ENCODE data around the gene WFIKKN2. TPM values are rescaled to one million over a fixed set of nuclear protein-coding genes. Genes with fewer than 3 reads are reported as not detected.

The WFIKKN2 gene
- total and polyA plus RNA-seq, 2 of the 13 experiments (the other 11 are each of a cell fraction or from before 2014, with no cell fraction given) = not detected

DNA sequence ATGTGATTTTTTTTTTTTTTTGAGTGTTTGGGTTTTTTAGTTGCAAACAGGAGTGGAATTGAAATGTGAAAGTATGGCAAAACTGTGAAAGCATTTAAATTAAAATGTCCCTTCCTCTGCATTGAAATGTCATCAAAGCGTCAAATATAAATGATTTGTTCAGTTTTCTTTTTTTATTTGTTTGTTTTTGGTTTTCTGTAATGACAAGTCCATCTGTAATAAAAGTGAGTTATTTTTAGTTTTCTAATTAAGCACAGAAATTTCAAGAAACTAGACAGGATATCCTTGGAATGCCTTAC lies 32.7 kb downstream of the WFIKKN2 start:
- Histone ChIP-seq H3K79me2 (ENCODE audit: insufficient read depth, low read length) (peaks cover 38% of the 10 kb centered on the region), H3K9ac (ENCODE audit: insufficient read depth, low read depth, low read length) (peak overlapping the region; percentile 89), H3K4me3 (replicated peaks in 1 of 3; ENCODE audit: insufficient read depth in 1 of 3, low read depth in 2 of 3, low read length in 3 of 3) (peak overlapping the region; percentile 65 to 97 (median 68)), H3K27ac (ENCODE audit: extremely low read length, insufficient read depth, low read length) (peak overlapping the region; percentile 95), H3K9me3 (ENCODE audit: low read length) (no peaks in the 10 kb centered on the region), H3K27me3 (ENCODE audit: control insufficient read depth in 1 of 2, insufficient read depth in 2 of 2, low read length in 2 of 2) (no peaks in the 10 kb centered on the region; a peak in 1 of 5 replicates), H3K4me1 (ENCODE audit: insufficient read depth, low read length) (peaks cover 35% of the 10 kb centered on the region), H2AFZ (ENCODE audit: low read length) (no peak overlapping the region), H3K36me3 (replicated peaks in 1 of 2; ENCODE audit: control insufficient read depth in 1 of 2, insufficient read depth in 2 of 2, low read length in 2 of 2) (peaks cover 4 to 7% of the 10 kb centered on the region in 2 experiments; a peak in 4 of 5 replicates), H4K20me1 (ENCODE audit: insufficient read depth, low read length) (peaks cover 24% of the 10 kb centered on the region), H3K4me2 (ENCODE audit: low read depth, low read length) (peak overlapping the region; percentile 98)
- BruUV-seq (replicated peaks) = no TSS peak
- in situ Hi-C loops (cut with HindIII; ENCODE audit: extremely low pct_ligation_motif_present, low pct_unique_long_range_greater_than_20kb) (loop anchor here (5.0 kb wide), 1 partner anchor 79 kb away; no protein-coding TSS in a partner anchor), intact Hi-C loops (cut with micrococcal nuclease; ENCODE audit: unreplicated experiment) (no loop called here)
- ChIA-PET CTCF (ENCODE audit: low intra/inter-chr PET ratio, low total read pairs) (no interaction called here), POLR2A (interaction anchor here (2.5 to 9.6 kb wide), 10 partner anchors 8 to 326 kb away, joined by 11 to 510 read pairs (median 180); no protein-coding TSS in a partner anchor)
- FAIRE-seq = peak; percentile 47
- 1% methylated on average over 1 of the region's 1 CpG for WGBS (ENCODE audit: low lambda C conversion rate)
- 0 out of 2 replicates have a peak, but pooled peaks have one; percentile 37 for TF ChIP-seq DNMT3B (CRISPR knock-in tag; conservative IDR thresholded peaks at IDR 0.05)
- TF ChIP-seq, protein P1, sequence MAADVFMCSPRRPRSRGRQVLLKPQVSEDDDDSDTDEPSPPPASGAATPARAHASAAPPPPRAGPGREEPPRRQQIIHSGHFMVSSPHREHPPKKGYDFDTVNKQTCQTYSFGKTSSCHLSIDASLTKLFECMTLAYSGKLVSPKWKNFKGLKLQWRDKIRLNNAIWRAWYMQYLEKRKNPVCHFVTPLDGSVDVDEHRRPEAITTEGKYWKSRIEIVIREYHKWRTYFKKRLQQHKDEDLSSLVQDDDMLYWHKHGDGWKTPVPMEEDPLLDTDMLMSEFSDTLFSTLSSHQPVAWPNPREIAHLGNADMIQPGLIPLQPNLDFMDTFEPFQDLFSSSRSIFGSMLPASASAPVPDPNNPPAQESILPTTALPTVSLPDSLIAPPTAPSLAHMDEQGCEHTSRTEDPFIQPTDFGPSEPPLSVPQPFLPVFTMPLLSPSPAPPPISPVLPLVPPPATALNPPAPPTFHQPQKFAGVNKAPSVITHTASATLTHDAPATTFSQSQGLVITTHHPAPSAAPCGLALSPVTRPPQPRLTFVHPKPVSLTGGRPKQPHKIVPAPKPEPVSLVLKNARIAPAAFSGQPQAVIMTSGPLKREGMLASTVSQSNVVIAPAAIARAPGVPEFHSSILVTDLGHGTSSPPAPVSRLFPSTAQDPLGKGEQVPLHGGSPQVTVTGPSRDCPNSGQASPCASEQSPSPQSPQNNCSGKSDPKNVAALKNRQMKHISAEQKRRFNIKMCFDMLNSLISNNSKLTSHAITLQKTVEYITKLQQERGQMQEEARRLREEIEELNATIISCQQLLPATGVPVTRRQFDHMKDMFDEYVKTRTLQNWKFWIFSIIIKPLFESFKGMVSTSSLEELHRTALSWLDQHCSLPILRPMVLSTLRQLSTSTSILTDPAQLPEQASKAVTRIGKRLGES (CRISPR knock-in tag; IDR thresholded peaks at IDR 0.05; ENCODE audit: borderline replicate concordance) = 0 out of 2 replicates have a peak, but pooled peaks have one; percentile 24
- TF ChIP-seq, protein P2, sequence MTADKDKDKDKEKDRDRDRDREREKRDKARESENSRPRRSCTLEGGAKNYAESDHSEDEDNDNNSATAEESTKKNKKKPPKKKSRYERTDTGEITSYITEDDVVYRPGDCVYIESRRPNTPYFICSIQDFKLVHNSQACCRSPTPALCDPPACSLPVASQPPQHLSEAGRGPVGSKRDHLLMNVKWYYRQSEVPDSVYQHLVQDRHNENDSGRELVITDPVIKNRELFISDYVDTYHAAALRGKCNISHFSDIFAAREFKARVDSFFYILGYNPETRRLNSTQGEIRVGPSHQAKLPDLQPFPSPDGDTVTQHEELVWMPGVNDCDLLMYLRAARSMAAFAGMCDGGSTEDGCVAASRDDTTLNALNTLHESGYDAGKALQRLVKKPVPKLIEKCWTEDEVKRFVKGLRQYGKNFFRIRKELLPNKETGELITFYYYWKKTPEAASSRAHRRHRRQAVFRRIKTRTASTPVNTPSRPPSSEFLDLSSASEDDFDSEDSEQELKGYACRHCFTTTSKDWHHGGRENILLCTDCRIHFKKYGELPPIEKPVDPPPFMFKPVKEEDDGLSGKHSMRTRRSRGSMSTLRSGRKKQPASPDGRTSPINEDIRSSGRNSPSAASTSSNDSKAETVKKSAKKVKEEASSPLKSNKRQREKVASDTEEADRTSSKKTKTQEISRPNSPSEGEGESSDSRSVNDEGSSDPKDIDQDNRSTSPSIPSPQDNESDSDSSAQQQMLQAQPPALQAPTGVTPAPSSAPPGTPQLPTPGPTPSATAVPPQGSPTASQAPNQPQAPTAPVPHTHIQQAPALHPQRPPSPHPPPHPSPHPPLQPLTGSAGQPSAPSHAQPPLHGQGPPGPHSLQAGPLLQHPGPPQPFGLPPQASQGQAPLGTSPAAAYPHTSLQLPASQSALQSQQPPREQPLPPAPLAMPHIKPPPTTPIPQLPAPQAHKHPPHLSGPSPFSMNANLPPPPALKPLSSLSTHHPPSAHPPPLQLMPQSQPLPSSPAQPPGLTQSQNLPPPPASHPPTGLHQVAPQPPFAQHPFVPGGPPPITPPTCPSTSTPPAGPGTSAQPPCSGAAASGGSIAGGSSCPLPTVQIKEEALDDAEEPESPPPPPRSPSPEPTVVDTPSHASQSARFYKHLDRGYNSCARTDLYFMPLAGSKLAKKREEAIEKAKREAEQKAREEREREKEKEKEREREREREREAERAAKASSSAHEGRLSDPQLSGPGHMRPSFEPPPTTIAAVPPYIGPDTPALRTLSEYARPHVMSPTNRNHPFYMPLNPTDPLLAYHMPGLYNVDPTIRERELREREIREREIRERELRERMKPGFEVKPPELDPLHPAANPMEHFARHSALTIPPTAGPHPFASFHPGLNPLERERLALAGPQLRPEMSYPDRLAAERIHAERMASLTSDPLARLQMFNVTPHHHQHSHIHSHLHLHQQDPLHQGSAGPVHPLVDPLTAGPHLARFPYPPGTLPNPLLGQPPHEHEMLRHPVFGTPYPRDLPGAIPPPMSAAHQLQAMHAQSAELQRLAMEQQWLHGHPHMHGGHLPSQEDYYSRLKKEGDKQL (CRISPR knock-in tag; IDR thresholded peaks at IDR 0.05; ENCODE audit: low read depth) = no peak
- TF ChIP-seq FOXA3 (CRISPR knock-in tag; IDR thresholded peaks at IDR 0.05) = no peak
- no peak for TF ChIP-seq ARHGAP35 (CRISPR knock-in tag; IDR thresholded peaks at IDR 0.05; ENCODE audit: borderline replicate concordance)
- no peak for TF ChIP-seq CHCHD3 (CRISPR knock-in tag; IDR thresholded peaks at IDR 0.05)
- TF ChIP-seq ATAD3A (CRISPR knock-in tag; IDR thresholded peaks at IDR 0.05) = no peak
- TF ChIP-seq DMAP1 (CRISPR knock-in tag; IDR thresholded peaks at IDR 0.05) = no peak
- TF ChIP-seq CREB3 (CRISPR knock-in tag; IDR thresholded peaks at IDR 0.05) = no peak
- TF ChIP-seq TBX3 (IDR thresholded peaks at IDR 0.05; ENCODE audit: borderline replicate concordance) = no peak
- no peak for TF ChIP-seq TOE1 (CRISPR knock-in tag; IDR thresholded peaks at IDR 0.05)
- no peak for ATAC-seq
- DNase-seq (ENCODE audit: low spot score) = no peak
